GM12878 (cell line): ENCODE measurements around the gene SPCS1. TPM values are rescaled to one million over a fixed set of nuclear protein-coding genes. Genes with fewer than 3 reads are reported as not detected.

Source experiments
- ATF7 ChIP-seq: fragments of 450-650 bp; IDR thresholded peaks from 2 replicates; pipeline ENCODE4 v1.6.1; 2016; ENCODE audit warnings: low read depth, mild to moderate bottlenecking
- BCL3 ChIP-seq: IDR thresholded peaks from 2 replicates; pipeline ENCODE4 v1.6.1; 2011; ENCODE audit warnings: borderline replicate concordance, low read depth, mild to moderate bottlenecking, moderate library complexity, low read length; ENCODE audit not compliant: insufficient read depth, poor library complexity, severe bottlenecking
- BHLHE40 ChIP-seq, 2 experiments: fragments of 450-650 bp in 1 of 2; IDR thresholded peaks; 2 replicates each; pipeline ENCODE4 v1.6.1; 2011 to 2017; ENCODE audit warnings: low read depth in 2 of 2, borderline replicate concordance in 1 of 2, improper control_type of control experiment in 1 of 2, low read length in 1 of 2, mild to moderate bottlenecking in 1 of 2
- CREB1 ChIP-seq: IDR thresholded peaks from 2 replicates; pipeline ENCODE4 v1.6.1; 2012; ENCODE audit warnings: low read depth, mild to moderate bottlenecking, inconsistent platforms
- ELK1 ChIP-seq: IDR thresholded peaks from 2 replicates; pipeline ENCODE4 v1.6.1; 2012; ENCODE audit warnings: low read depth, low read length, improper control_type of control experiment
- EZH2 ChIP-seq: IDR thresholded peaks from 2 replicates; pipeline ENCODE4 v1.6.1; 2012; ENCODE audit warnings: low read depth, mild to moderate bottlenecking, control low read depth, inconsistent platforms, low read length, borderline replicate concordance; ENCODE audit not compliant: control insufficient read depth
- FOXK2 ChIP-seq: fragments of 450-650 bp; IDR thresholded peaks from 2 replicates; pipeline ENCODE4 v1.6.1; 2017; ENCODE audit warnings: mild to moderate bottlenecking, moderate library complexity
- FOXM1 ChIP-seq: IDR thresholded peaks from 2 replicates; pipeline ENCODE4 v1.6.1; 2012; ENCODE audit warnings: low read depth, mild to moderate bottlenecking, inconsistent platforms, low read length, moderate library complexity
- LARP7 ChIP-seq: fragments of 450-650 bp; IDR thresholded peaks from 2 replicates; pipeline ENCODE4 v1.6.1; 2017; ENCODE audit warnings: mild to moderate bottlenecking
- MYC ChIP-seq: IDR thresholded peaks from 2 replicates; pipeline ENCODE4 v1.6.1; 2011; ENCODE audit warnings: mild to moderate bottlenecking, low read length, moderate library complexity, inconsistent platforms; ENCODE audit not compliant: insufficient read depth, insufficient replicate concordance, insufficient read length, severe bottlenecking
- PAX5 ChIP-seq: IDR thresholded peaks from 2 replicates; pipeline ENCODE4 v1.6.1; 2011; ENCODE audit warnings: low read depth, low read length, borderline replicate concordance
- PAX8 ChIP-seq: fragments of 450-650 bp; IDR thresholded peaks from 2 replicates; pipeline ENCODE4 v1.6.1; 2017; ENCODE audit warnings: mild to moderate bottlenecking, moderate library complexity
- PBX3 ChIP-seq: IDR thresholded peaks from 2 replicates; pipeline ENCODE4 v1.6.1; 2011; ENCODE audit warnings: mild to moderate bottlenecking, low read depth, low read length, moderate library complexity; ENCODE audit not compliant: insufficient replicate concordance
- PKNOX1 ChIP-seq: fragments of 450-650 bp; IDR thresholded peaks from 2 replicates; pipeline ENCODE4 v1.6.1; 2016; ENCODE audit warnings: mild to moderate bottlenecking
- PRDM15 ChIP-seq: fragments of 450-650 bp; formaldehyde crosslinking; IDR thresholded peaks from 2 replicates; pipeline ENCODE4 v1.4.0; 2020; ENCODE audit warnings: mild to moderate bottlenecking, moderate library complexity
- RB1 ChIP-seq: fragments of 450-650 bp; formaldehyde crosslinking; IDR thresholded peaks from 2 replicates; pipeline ENCODE4 v1.6.1; 2017; ENCODE audit warnings: mild to moderate bottlenecking, borderline replicate concordance
- SMAD1 ChIP-seq: fragments of 450-650 bp; IDR thresholded peaks from 2 replicates; pipeline ENCODE4 v1.6.1; 2018; ENCODE audit warnings: mild to moderate bottlenecking, low read depth; ENCODE audit not compliant: partially characterized antibody
- STAT3 ChIP-seq: IDR thresholded peaks from 2 replicates; pipeline ENCODE4 v1.6.1; 2011; ENCODE audit warnings: low read depth, low read length, improper control_type of control experiment
- TCF12 ChIP-seq: IDR thresholded peaks from 2 replicates; pipeline ENCODE4 v1.6.1; 2011; ENCODE audit warnings: low read depth, mild to moderate bottlenecking, low read length
- TCF3 ChIP-seq: IDR thresholded peaks from 2 replicates; pipeline ENCODE4 v1.6.1; 2012; ENCODE audit warnings: low read depth, mild to moderate bottlenecking, low read length, borderline replicate concordance; ENCODE audit not compliant: insufficient read depth
- ZBED1 ChIP-seq: IDR thresholded peaks from 2 replicates; pipeline ENCODE4 v1.6.1; 2016; ENCODE audit warnings: borderline replicate concordance
- polyA plus RNA-seq, 11 experiments: library from polyadenylated mRNA; depleted of rRNA in 4 of 11; unstranded in 6 of 11; stranded (reverse) in 5 of 11; fragments of >200 nt; fragmentation: Nextera tagmentation in 4 of 11; fragmentation: Illumina TruSeq in 1 of 11; extraction: Ambion mirVana in 4 of 11; extraction: Trizol in 1 of 11; gene quantifications; 1 replicate in 1 of 11; 2 replicates in 10 of 11; pipeline versions ENCODE4 v1.2.1 to v1.2.3, GENCODE V29; 2011 to 2016; ENCODE audit warnings: inconsistent platforms in 2 of 11, missing spikeins in 2 of 11, low read depth in 1 of 11
- total RNA-seq, 4 experiments: library from RNA; depleted of rRNA in 3 of 4; stranded (reverse); fragments of >200 nt in 3 of 4; fragmentation: Illumina TruSeq in 1 of 4; extraction: Trizol in 1 of 4; gene quantifications; 2 replicates each; pipeline versions ENCODE4 v1.2.1 to v1.2.3, GENCODE V29; 2013 to 2021

Gene SPCS1
- total and polyA plus RNA-seq, 10 of the 15 experiments (the other 5 are each of a cell fraction or from before 2014, with no cell fraction given) = 107 to 994 (median 233) TPM

- TF ChIP-seq BCL3 (no peak), STAT3 (no peak), RB1 (peak; percentile 42; the same call in 1 of the 2 replicates), PAX5 (0 out of 2 replicates have a peak, but pooled peaks have one; percentile 14), TCF12 (peak; percentile 78), PRDM15 (no peak), MYC (no peak), LARP7 (no peak), BHLHE40 (IDR thresholded peaks at IDR 0.05; ENCODE audit: borderline replicate concordance in 1 of 2, low read depth in 2 of 2, low read length in 1 of 2) (0 out of 4 replicates have a peak, but pooled peaks of 1 of the 2 experiments have one; percentile 26), SMAD1 (no peak), TCF3 (0 out of 2 replicates have a peak, but pooled peaks have one; percentile 28), ELK1 (no peak; the same call in 1 of the 2 replicates), ZBED1 (peak; percentile 51; the same call in 1 of the 2 replicates), PBX3 (no peak), CREB1 (0 out of 2 replicates have a peak, but pooled peaks have one; percentile 54), ATF7 (peak; percentile 14; the same call in 1 of the 2 replicates), PKNOX1 (peak; percentile 39; the same call in 1 of the 2 replicates), PAX8 (no peak), FOXM1 (no peak), FOXK2 (no peak), EZH2 (no peak)
These were observed 20.6 kb upstream of the SPCS1 start (continued) for GRCh38 chr3:52685285-52685708.
